Activated naive CD8-positive, alpha-beta T cell treated with anti-CD3 and anti-CD28 coated beads, Interleukin-2, amount 10 ng/mL, durations not matched to agents 7 days and 5 days (primary cell): ENCODE measurements around the gene IL32. TPM values are rescaled to one million over a fixed set of nuclear protein-coding genes. Genes with fewer than 3 reads are reported as not detected.
A peak's percentile ranks its signal among the peaks of the same experiment; 100 is the strongest.
"Not testable (repeated sequence)": the region's sequence is repeated elsewhere in the genome, so short reads cannot be mapped to it uniquely, and the experiment has no call there.

ENCODE experiments used
- ATAC-seq: fragments of 150-1000 bp; cut with Tn5 transposase; one replicate; pipeline ENCODE4 v1.10.0; 2021; ENCODE audit warnings: low read depth, moderate library complexity
- POLR2A ChIA-PET: fragments of 350-600 bp; sonication (Branson Sonifier 250); formaldehyde crosslinking; loops from one replicate; lab custom pipeline; 2021; ENCODE audit warnings: antibody characterized with exemption; lab: Charles Lee
- DNase-seq: peaks from one replicate; pipeline ENCODE4 v3.0.0; 2021
- H3K27ac Mint-ChIP-seq: one replicate; pipeline ENCODE4 v1.8.0; 2022; ENCODE audit warnings: mild to moderate bottlenecking, mixed read lengths
- H3K27me3 Mint-ChIP-seq: one replicate; pipeline ENCODE4 v1.8.0; 2022; ENCODE audit warnings: mild to moderate bottlenecking, moderate library complexity, mixed read lengths
- H3K36me3 Mint-ChIP-seq: one replicate; pipeline ENCODE4 v1.8.0; 2021; ENCODE audit warnings: mild to moderate bottlenecking, mixed read lengths
- H3K4me1 Mint-ChIP-seq: one replicate; pipeline ENCODE4 v1.8.0; 2021; ENCODE audit warnings: mixed read lengths
- H3K4me3 Mint-ChIP-seq: one replicate; pipeline ENCODE4 v1.8.0; 2022; ENCODE audit warnings: mild to moderate bottlenecking, moderate library complexity, mixed read lengths
- H3K9me3 Mint-ChIP-seq: one replicate; pipeline ENCODE4 v1.8.0; 2021; ENCODE audit warnings: mixed read lengths
- total RNA-seq, 2 experiments: library from RNA; stranded (reverse); gene quantifications; one replicate each; pipeline ENCODE4 v1.2.3, GENCODE V29; 2021

IL32 gene
- total RNA-seq, 2 experiments from 2014 or later, result 2,319 to 2,425 TPM

DNA sequence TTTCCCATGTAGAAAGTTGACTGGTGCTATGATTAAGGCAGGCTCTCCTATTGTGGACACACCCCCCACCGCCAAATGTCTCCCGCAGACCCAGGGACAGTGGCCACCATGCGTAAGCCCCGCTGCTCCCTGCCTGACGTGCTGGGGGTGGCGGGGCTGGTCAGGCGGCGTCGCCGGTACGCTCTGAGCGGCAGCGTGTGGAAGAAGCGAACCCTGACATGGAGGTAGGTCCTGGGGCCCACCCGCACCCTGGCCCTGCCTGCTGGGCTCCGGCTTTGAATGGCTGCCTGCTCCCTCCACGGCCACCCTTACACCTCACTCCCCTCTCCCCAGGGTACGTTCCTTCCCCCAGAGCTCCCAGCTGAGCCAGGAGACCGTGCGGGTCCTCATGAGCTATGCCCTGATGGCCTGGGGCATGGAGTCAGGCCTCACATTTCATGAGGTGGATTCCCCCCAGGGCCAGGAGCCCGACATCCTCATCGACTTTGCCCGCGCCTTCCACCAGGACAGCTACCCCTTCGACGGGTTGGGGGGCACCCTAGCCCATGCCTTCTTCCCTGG lies 15.4 kb upstream of the IL32 start:
- DNase-seq (no peak), ATAC-seq (no peak)
- POLR2A ChIA-PET, result interaction anchor here (0.7 to 8.8 kb wide), 6 partner anchors 8 to 75 kb away, joined by 3 to 131 read pairs (median 4); partner anchors contain the start of gene IL32
- Mint-ChIP-seq H3K9me3 (no peaks in the 10 kb centered on the region), H3K4me1 (peaks cover 54% of the 10 kb centered on the region), H3K36me3 (peaks cover 41% of the 10 kb centered on the region), H3K4me3 (peak overlapping the region; percentile 66), H3K27ac (peak overlapping the region; percentile 83), H3K27me3 (peaks cover 4% of the 10 kb centered on the region)

GRCh38 chr16:3050487-3050886 lies 15.0 kb upstream of the IL32 start:
- Mint-ChIP-seq H3K36me3 (peaks cover 44% of the 10 kb centered on the region), H3K4me3 (peak overlapping the region; percentile 66), H3K9me3 (no peaks in the 10 kb centered on the region), H3K27me3 (no peaks in the 10 kb centered on the region), H3K27ac (peak overlapping the region; percentile 71), H3K4me1 (peaks cover 56% of the 10 kb centered on the region)
- POLR2A ChIA-PET, result interaction anchor here (1.0 to 8.8 kb wide), 7 partner anchors 7 to 79 kb away, joined by 3 to 131 read pairs (median 5); partner anchors contain the start of gene IL32
- no peak for DNase-seq
- ATAC-seq, result no peak

- H3K4me3 Mint-ChIP-seq, result peak overlapping the region; percentile 66
- peaks cover 47% of the 10 kb centered on the region for H3K36me3 Mint-ChIP-seq
- POLR2A ChIA-PET, result interaction anchor here (0.9 to 8.8 kb wide), 11 partner anchors 7 to 78 kb away, joined by 3 to 131 read pairs (median 5); partner anchors contain the start of gene IL32
- no peak for DNase-seq
- H3K27me3 Mint-ChIP-seq, result no peaks in the 10 kb centered on the region
- peak overlapping the region; percentile 71 for H3K27ac Mint-ChIP-seq
- no peak for ATAC-seq
- H3K4me1 Mint-ChIP-seq, result peaks cover 60% of the 10 kb centered on the region
- H3K9me3 Mint-ChIP-seq, result no peaks in the 10 kb centered on the region
Observed at GRCh38 chr16:3051009-3051408, 14.4 kb upstream of the IL32 start.

- DNase-seq, result no peak
- Mint-ChIP-seq H3K36me3 (peaks cover 47% of the 10 kb centered on the region), H3K4me1 (peaks cover 64% of the 10 kb centered on the region), H3K4me3 (peak overlapping the region; percentile 38), H3K27ac (peak overlapping the region; percentile 71), H3K9me3 (no peaks in the 10 kb centered on the region), H3K27me3 (no peaks in the 10 kb centered on the region)
- ATAC-seq, result no peak
- POLR2A ChIA-PET, result interaction anchor here (0.9 to 8.8 kb wide), 10 partner anchors 6 to 78 kb away, joined by 3 to 131 read pairs (median 4); partner anchors contain the start of gene IL32
Observed at GRCh38 chr16:3051494-3051893, 13.9 kb upstream of the IL32 start.

GRCh38 chr16:3052571-3053329 lies 12.7 kb upstream of the IL32 start:
- POLR2A ChIA-PET, result interaction anchor here (0.8 to 6.3 kb wide), 3 partner anchors 12 to 23 kb away, joined by 4 to 57 read pairs (median 8); partner anchors contain the start of gene IL32
- not testable (repeated sequence) for H3K9me3 Mint-ChIP-seq, DNase-seq, H3K27me3 Mint-ChIP-seq
- Mint-ChIP-seq H3K4me1 (peaks cover 72% of the 10 kb centered on the region), H3K36me3 (peaks cover 59% of the 10 kb centered on the region), H3K4me3 (peak overlapping the region; percentile 59), H3K27ac (peak overlapping the region; percentile 73)
- peak; percentile 6 for ATAC-seq

GRCh38 chr16:3053330-3053710 lies 12.1 kb upstream of the IL32 start:
- H3K36me3 Mint-ChIP-seq, result peaks cover 58% of the 10 kb centered on the region

GRCh38 chr16:3054965-3055733 lies 10.3 kb upstream of the IL32 start:
- Mint-ChIP-seq H3K36me3 (peaks cover 54% of the 10 kb centered on the region), H3K4me1 (peaks cover 66% of the 10 kb centered on the region), H3K27me3 (no peaks in the 10 kb centered on the region), H3K27ac (peak overlapping the region; percentile 94), H3K9me3 (no peaks in the 10 kb centered on the region), H3K4me3 (peak overlapping the region; percentile 93)
- POLR2A ChIA-PET, result interaction anchor here (0.6 to 6.5 kb wide), 13 partner anchors 8 to 80 kb away, joined by 3 to 131 read pairs (median 5); partner anchors contain the start of genes IL32, MMP25, TNFRSF12A and ZNF213
- ATAC-seq (peak; percentile 40), DNase-seq (peak; percentile 76)

More at GRCh38 chr16:3053330-3053710, 12.1 kb upstream of the IL32 start:
- peaks cover 67% of the 10 kb centered on the region for H3K4me1 Mint-ChIP-seq
- DNase-seq, POLR2A ChIA-PET, ATAC-seq, H3K9me3 Mint-ChIP-seq, H3K27me3 Mint-ChIP-seq: not testable (repeated sequence)
- peak overlapping the region; percentile 87 for H3K27ac Mint-ChIP-seq
- H3K4me3 Mint-ChIP-seq, result peak overlapping the region; percentile 70

DNA sequence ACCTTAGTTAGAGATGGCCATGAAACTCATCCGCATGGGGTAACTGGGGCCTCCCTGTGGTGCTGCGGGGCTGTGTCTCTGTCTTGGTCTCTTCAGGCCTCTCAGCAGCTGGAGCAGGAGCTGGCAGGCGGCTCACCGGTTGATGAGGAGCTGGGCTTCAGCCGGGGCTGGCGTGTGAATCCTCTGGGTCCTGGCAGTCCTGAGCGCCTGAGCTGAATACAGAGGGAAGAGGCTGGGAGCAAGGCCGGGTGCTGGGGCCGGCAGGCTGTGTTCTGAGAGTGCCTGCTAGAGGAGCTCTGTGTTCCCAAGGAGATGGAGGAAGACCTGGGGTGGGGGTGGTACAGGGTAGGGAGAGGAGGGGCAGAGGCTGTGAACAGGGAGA lies 9.7 kb upstream of the IL32 start:
- H3K27ac Mint-ChIP-seq, result peak overlapping the region; percentile 94
- H3K36me3 Mint-ChIP-seq, result peaks cover 54% of the 10 kb centered on the region
- DNase-seq, ATAC-seq, H3K27me3 Mint-ChIP-seq, H3K9me3 Mint-ChIP-seq: not testable (repeated sequence)
- POLR2A ChIA-PET, result interaction anchor here (0.6 to 6.5 kb wide), 12 partner anchors 9 to 72 kb away, joined by 3 to 131 read pairs (median 4); partner anchors contain the start of genes IL32, MMP25 and TNFRSF12A
- H3K4me3 Mint-ChIP-seq, result peak overlapping the region; percentile 93
- peaks cover 65% of the 10 kb centered on the region for H3K4me1 Mint-ChIP-seq

- DNase-seq (no peak), ATAC-seq (no peak)
- Mint-ChIP-seq H3K27ac (peak overlapping the region; percentile 94), H3K36me3 (peaks cover 47% of the 10 kb centered on the region), H3K4me1 (peaks cover 60% of the 10 kb centered on the region), H3K9me3 (no peaks in the 10 kb centered on the region), H3K27me3 (no peaks in the 10 kb centered on the region), H3K4me3 (peak overlapping the region; percentile 93)
- POLR2A ChIA-PET, result interaction anchor here (0.6 to 6.5 kb wide), 12 partner anchors 10 to 102 kb away, joined by 3 to 131 read pairs (median 4); partner anchors contain the start of genes IL32, MMP25 and TNFRSF12A
Observed at GRCh38 chr16:3056336-3057180, 8.9 kb upstream of the IL32 start.

GRCh38 chr16:3057181-3058138 lies 8.0 kb upstream of the IL32 start:
- DNase-seq, result no peak
- Mint-ChIP-seq H3K9me3 (no peaks in the 10 kb centered on the region), H3K4me1 (peaks cover 56% of the 10 kb centered on the region), H3K4me3 (peak overlapping the region; percentile 93), H3K36me3 (peaks cover 40% of the 10 kb centered on the region), H3K27ac (peak overlapping the region; percentile 94), H3K27me3 (no peaks in the 10 kb centered on the region)
- no peak for ATAC-seq
- POLR2A ChIA-PET, result interaction anchor here (0.6 to 6.5 kb wide), 15 partner anchors 10 to 77 kb away, joined by 3 to 131 read pairs (median 4); partner anchors contain the start of genes IL32, MMP25 and ZNF213
